CD4-positive, alpha-beta T cell (primary cell): Measurements from ENCODE around the gene CFAP45. TPM values are rescaled to one million over a fixed set of nuclear protein-coding genes. Genes with fewer than 3 reads are reported as not detected.

ENCODE experiments used
- ATAC-seq: fragments of 200-7000 bp; cut with Tn5 transposase; one replicate; pipeline ENCODE4 v1.10.0; 2022; ENCODE audit warnings: mild to moderate bottlenecking; ENCODE audit not compliant: poor library complexity
- CTCF ChIA-PET: fragments of 350-600 bp; sonication (Branson Sonifier 250); formaldehyde crosslinking; loops from one replicate; lab custom pipeline; 2021; ENCODE audit warnings: antibody characterized with exemption, inconsistent platforms; lab: Charles Lee
- POLR2A ChIA-PET: fragments of 350-600 bp; sonication (Branson Sonifier 250); formaldehyde crosslinking; loops from one replicate; lab custom pipeline; 2021; ENCODE audit warnings: antibody characterized with exemption, inconsistent platforms; lab: Charles Lee
- DNase-seq, 14 experiments: peaks; one replicate each; pipeline ENCODE4 v3.0.0-alpha.2; 2013 to 2020; ENCODE audit warnings: mixed read lengths in 2 of 14
- H3K27ac ChIP-seq, 2 donors: one replicate each; pipeline versions ENCODE4 v1.5.1 to v1.7.0; 2013; ENCODE audit warnings: low read length in 2 of 2, low read depth in 1 of 2, mild to moderate bottlenecking in 1 of 2
- H3K27me3 ChIP-seq, 2 experiments: 1 replicate in 1 of 2; 2 replicates in 1 of 2; pipeline versions ENCODE4 v1.6.1 to v1.7.0; 2013; ENCODE audit warnings: low read length in 2 of 2, control low read depth in 1 of 2, mild to moderate bottlenecking in 1 of 2, moderate library complexity in 1 of 2; ENCODE audit not compliant: insufficient read depth in 2 of 2, control insufficient read depth in 1 of 2
- H3K36me3 ChIP-seq: one replicate; pipeline ENCODE4 v1.6.1; 2013; ENCODE audit warnings: low read length, control low read depth; ENCODE audit not compliant: insufficient read depth
- H3K4me1 ChIP-seq: one replicate; pipeline ENCODE4 v1.6.1; 2013; ENCODE audit warnings: low read length, control low read depth; ENCODE audit not compliant: insufficient read depth
- H3K4me3 ChIP-seq: one replicate; pipeline ENCODE4 v1.5.1; 2013; ENCODE audit warnings: mild to moderate bottlenecking, low read length, moderate library complexity
- H3K9me3 ChIP-seq, 2 experiments: 1 replicate in 1 of 2; 2 replicates in 1 of 2; pipeline versions ENCODE4 v1.6.1 to v1.7.0; 2013; ENCODE audit warnings: low read length in 2 of 2, mild to moderate bottlenecking in 2 of 2, control low read depth in 1 of 2, moderate library complexity in 1 of 2; ENCODE audit not compliant: control insufficient read depth in 1 of 2, insufficient read depth in 1 of 2
- H3K27ac Mint-ChIP-seq: one replicate; pipeline ENCODE4 v1.8.0; 2020; ENCODE audit warnings: mixed read lengths
- H3K27me3 Mint-ChIP-seq: one replicate; pipeline ENCODE4 v1.8.0; 2021; ENCODE audit warnings: mixed read lengths
- H3K36me3 Mint-ChIP-seq: one replicate; pipeline ENCODE4 v1.8.0; 2021; ENCODE audit warnings: low read depth, mixed read lengths
- H3K4me1 Mint-ChIP-seq: one replicate; pipeline ENCODE4 v1.8.0; 2021; ENCODE audit warnings: low read depth, mixed read lengths
- H3K4me3 Mint-ChIP-seq: one replicate; pipeline ENCODE4 v1.8.0; 2020; ENCODE audit warnings: mild to moderate bottlenecking, mixed read lengths
- H3K9me3 Mint-ChIP-seq: one replicate; pipeline ENCODE4 v1.8.0; 2020; ENCODE audit warnings: mixed read lengths
- intact Hi-C, 2 experiments: fragments of 100-400 bp; cut with DNase I in 1 of 2; cut with micrococcal nuclease in 1 of 2; formaldehyde crosslinking; loops; one replicate each; pipeline versions ENCODE4 v1.15.1 to v1.9.0; 2023 to 2025; cut with DNase I, micrococcal nuclease
- total RNA-seq, 174 experiments: library from RNA in 2 of 174; stranded (reverse) in 2 of 174; gene quantifications; one replicate each; pipeline ENCODE4 v1.2.3 and lab custom pipeline; 2021 to 2026
- TF ChIP-seq, protein P1 (sequence below): fragments of 200-600 bp; IDR thresholded peaks from one replicate; pipeline ENCODE4 v1.8.0; 2022; ENCODE audit warnings: antibody characterized with exemption, mild to moderate bottlenecking

The CFAP45 gene
- total RNA-seq, 2 experiments from 2014 or later = 8.4 to 9.0 TPM

DNA sequence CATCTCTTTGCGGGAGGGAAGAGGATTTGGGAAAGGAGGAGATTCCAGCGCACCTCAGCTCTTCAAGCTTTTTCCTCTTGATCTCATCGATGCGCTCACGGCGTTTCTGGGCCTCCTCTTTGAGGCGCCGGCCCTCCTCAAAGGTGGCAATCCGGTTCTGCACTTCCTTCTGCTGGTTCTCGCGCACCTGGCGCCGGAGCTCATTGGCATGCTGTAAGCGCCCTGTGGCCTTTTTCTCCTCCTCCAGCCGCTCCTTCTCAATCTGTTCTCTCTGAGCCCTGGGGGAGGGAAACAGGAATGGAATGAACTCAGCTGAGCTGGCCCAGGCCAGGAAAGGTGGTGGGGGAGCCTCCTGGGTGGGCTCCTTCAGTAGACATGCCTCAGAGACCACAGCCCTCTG lies 27.1 kb downstream of the CFAP45 start:
- no peak overlapping the region for H3K27ac Mint-ChIP-seq
- TF ChIP-seq, protein P1, sequence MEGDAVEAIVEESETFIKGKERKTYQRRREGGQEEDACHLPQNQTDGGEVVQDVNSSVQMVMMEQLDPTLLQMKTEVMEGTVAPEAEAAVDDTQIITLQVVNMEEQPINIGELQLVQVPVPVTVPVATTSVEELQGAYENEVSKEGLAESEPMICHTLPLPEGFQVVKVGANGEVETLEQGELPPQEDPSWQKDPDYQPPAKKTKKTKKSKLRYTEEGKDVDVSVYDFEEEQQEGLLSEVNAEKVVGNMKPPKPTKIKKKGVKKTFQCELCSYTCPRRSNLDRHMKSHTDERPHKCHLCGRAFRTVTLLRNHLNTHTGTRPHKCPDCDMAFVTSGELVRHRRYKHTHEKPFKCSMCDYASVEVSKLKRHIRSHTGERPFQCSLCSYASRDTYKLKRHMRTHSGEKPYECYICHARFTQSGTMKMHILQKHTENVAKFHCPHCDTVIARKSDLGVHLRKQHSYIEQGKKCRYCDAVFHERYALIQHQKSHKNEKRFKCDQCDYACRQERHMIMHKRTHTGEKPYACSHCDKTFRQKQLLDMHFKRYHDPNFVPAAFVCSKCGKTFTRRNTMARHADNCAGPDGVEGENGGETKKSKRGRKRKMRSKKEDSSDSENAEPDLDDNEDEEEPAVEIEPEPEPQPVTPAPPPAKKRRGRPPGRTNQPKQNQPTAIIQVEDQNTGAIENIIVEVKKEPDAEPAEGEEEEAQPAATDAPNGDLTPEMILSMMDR = no peak
- DNase-seq = no peak

DNA sequence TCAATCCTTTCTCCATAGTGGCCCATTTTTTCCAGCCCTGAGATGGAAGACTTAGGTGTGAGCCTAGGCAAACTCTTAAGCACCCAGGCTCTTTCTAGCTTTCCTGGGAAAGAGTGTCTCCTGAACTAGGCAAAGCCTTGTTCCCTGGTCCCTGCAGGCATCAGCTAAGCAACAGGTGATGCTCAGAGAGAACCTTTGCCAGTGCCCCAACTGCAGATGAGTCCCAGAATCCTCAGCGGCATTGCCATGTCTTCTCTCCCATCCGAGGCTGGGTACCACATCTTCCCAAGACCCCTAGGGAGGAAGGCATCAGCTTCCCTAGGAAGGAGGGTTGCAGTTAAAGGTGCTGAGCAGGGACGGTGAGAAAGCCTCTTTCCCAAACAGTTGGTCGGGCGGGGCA lies 29.3 kb downstream of the CFAP45 start:
- Mint-ChIP-seq H3K9me3 (no peaks in the 10 kb centered on the region), H3K36me3 (no peaks in the 10 kb centered on the region), H3K27ac (no peak overlapping the region), H3K27me3 (peaks cover 3% of the 10 kb centered on the region), H3K4me1 (peaks cover 12% of the 10 kb centered on the region), H3K4me3 (no peak overlapping the region)
- Histone ChIP-seq H3K27me3 (no peaks in the 10 kb centered on the region), H3K27ac (no peak overlapping the region), H3K4me1 (peaks cover 6% of the 10 kb centered on the region), H3K36me3 (no peaks in the 10 kb centered on the region), H3K9me3 (no peaks in the 10 kb centered on the region), H3K4me3 (no peak overlapping the region)
- ChIA-PET POLR2A (no interaction called here), CTCF (no interaction called here)
- no peak for DNase-seq
- TF ChIP-seq, protein P1 = no peak
- no peak for ATAC-seq
- intact Hi-C loops = no loop called here

More for the DNA sequence above, 27.1 kb downstream of the CFAP45 start:
- no peaks in the 10 kb centered on the region for H3K4me1 ChIP-seq
- no peak overlapping the region for H3K27ac ChIP-seq
- H3K4me3 ChIP-seq = no peak overlapping the region
- Mint-ChIP-seq H3K9me3 (no peaks in the 10 kb centered on the region), H3K4me1 (no peaks in the 10 kb centered on the region), H3K27me3 (peaks cover 3% of the 10 kb centered on the region), H3K36me3 (no peaks in the 10 kb centered on the region), H3K4me3 (no peak overlapping the region)
- CTCF ChIA-PET = interaction anchor here (1.5 kb wide), 1 partner anchor 12 kb away, joined by 3 read pairs; no protein-coding TSS in a partner anchor
- ATAC-seq = no peak
- no peaks in the 10 kb centered on the region for H3K36me3 ChIP-seq
- intact Hi-C loops = no loop called here
- no peaks in the 10 kb centered on the region for H3K27me3 ChIP-seq
- POLR2A ChIA-PET = no interaction called here
- no peaks in the 10 kb centered on the region for H3K9me3 ChIP-seq

- Mint-ChIP-seq H3K4me3 (no peak overlapping the region), H3K36me3 (no peaks in the 10 kb centered on the region), H3K27me3 (peaks cover 3% of the 10 kb centered on the region), H3K4me1 (peaks cover 12% of the 10 kb centered on the region), H3K27ac (no peak overlapping the region), H3K9me3 (no peaks in the 10 kb centered on the region)
- Histone ChIP-seq H3K36me3 (no peaks in the 10 kb centered on the region), H3K27me3 (no peaks in the 10 kb centered on the region), H3K4me1 (peaks cover 6% of the 10 kb centered on the region), H3K9me3 (no peaks in the 10 kb centered on the region), H3K4me3 (no peak overlapping the region), H3K27ac (no peak overlapping the region)
- CTCF ChIA-PET = no interaction called here
- POLR2A ChIA-PET = no interaction called here
- no peak for ATAC-seq
- DNase-seq = no peak
- intact Hi-C loops = no loop called here
- TF ChIP-seq, protein P1 = no peak
Measured at GRCh38 chr1:159869607-159870006, 30.4 kb downstream of the CFAP45 start.
